Gastroesophageal sphincter (tissue), 3 donors: Measurements from ENCODE around the gene ARHGAP28.
A peak's percentile ranks its signal among the peaks of the same experiment; 100 is the strongest.

Experiments used
- EP300 ChIP-seq: sonication (generic); formaldehyde crosslinking; IDR thresholded peaks from one replicate; pipeline ENCODE4 v1.6.1; 2017; ENCODE audit warnings: antibody characterized with exemption, mild to moderate bottlenecking
- POLR2A ChIP-seq, 2 donors: fragments of 450-650 bp; IDR thresholded peaks; one replicate each; pipeline ENCODE4 v1.6.1; 2017; ENCODE audit warnings: antibody characterized with exemption in 2 of 2, mild to moderate bottlenecking in 2 of 2, moderate library complexity in 1 of 2
- TF ChIP-seq, protein P1 (sequence below), 4 experiments: fragments of 200-600 bp in 2 of 4; fragments of 450-650 bp in 2 of 4; sonication (generic) in 1 of 4; IDR thresholded peaks; one replicate each; pipeline ENCODE4 v1.5.1; 2017 to 2019; ENCODE audit warnings: antibody characterized with exemption in 4 of 4, mild to moderate bottlenecking in 2 of 4, moderate library complexity in 2 of 4

DNA sequence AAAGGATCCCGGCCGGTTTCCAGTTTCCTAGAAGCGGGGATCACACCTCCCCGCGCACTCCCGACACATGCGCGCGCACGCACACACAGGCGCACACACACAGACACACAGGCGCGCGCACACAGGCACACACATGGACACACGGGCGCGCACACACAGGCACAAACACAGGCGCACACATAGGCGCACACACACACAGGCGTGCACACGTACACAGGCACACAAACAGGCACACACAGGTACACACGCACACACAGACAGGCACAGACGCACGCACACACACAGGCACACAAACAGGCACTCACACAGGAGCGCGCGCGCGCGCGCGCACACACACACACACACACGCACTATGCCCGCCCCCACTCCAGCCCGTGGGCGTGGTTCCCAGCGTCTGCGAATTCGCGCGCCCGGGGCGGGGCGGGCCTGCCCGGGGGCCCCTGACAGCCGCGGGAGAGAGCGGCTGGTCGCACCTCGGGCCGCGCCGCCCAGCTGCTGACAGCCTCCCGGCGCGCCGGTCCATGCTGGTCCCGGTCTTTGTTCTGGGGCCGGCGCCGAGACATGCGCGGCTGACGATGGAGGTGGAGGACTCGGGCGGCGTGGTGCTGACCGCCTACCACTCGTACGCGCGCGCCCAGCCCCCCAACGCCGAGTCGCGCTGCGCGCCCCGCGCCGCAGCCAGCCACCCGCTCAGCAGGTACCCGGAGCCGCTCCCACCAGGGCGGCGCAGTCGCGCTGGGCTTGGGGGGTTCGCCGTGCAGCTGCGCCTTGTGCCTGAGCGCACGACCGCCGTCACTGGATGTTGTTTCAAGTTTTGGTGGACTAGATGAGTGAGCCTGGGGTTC is at the start of gene ARHGAP28:
- TF ChIP-seq, protein P1, sequence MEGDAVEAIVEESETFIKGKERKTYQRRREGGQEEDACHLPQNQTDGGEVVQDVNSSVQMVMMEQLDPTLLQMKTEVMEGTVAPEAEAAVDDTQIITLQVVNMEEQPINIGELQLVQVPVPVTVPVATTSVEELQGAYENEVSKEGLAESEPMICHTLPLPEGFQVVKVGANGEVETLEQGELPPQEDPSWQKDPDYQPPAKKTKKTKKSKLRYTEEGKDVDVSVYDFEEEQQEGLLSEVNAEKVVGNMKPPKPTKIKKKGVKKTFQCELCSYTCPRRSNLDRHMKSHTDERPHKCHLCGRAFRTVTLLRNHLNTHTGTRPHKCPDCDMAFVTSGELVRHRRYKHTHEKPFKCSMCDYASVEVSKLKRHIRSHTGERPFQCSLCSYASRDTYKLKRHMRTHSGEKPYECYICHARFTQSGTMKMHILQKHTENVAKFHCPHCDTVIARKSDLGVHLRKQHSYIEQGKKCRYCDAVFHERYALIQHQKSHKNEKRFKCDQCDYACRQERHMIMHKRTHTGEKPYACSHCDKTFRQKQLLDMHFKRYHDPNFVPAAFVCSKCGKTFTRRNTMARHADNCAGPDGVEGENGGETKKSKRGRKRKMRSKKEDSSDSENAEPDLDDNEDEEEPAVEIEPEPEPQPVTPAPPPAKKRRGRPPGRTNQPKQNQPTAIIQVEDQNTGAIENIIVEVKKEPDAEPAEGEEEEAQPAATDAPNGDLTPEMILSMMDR (IDR thresholded peaks at IDR 0.05): peak in 2 of 4 experiments; percentile 13 to 49
- TF ChIP-seq EP300: no peak
- TF ChIP-seq POLR2A (IDR thresholded peaks at IDR 0.05): peak in 1 of 2 donors; percentile 19
